ENCODE results near the gene TNFSF15. TPM values are rescaled to one million over a fixed set of nuclear protein-coding genes. Genes with fewer than 3 reads are reported as not detected.
A peak's percentile ranks its signal among the peaks of the same experiment; 100 is the strongest.

TNFSF15 gene
- total RNA-seq, 4 donors from 2014 or later: not detected

- intact Hi-C loops (cut with DNase I; ENCODE audit: low total_unique reads) (no loop called here), in situ Hi-C loops (cut with MboI; ENCODE audit: low sequenced_read_pairs in 4 of 4) (no loop called here)
- H3K36me3 ChIP-seq: no peaks in the 10 kb centered on the region
- H3K27me3 ChIP-seq: no peaks in the 10 kb centered on the region
- no peaks in the 10 kb centered on the region for H3K4me1 ChIP-seq
- H3K9me3 ChIP-seq: no peaks in the 10 kb centered on the region
- no peak for TF ChIP-seq POLR2A (IDR thresholded peaks at IDR 0.05)
- TF ChIP-seq CTCF (IDR thresholded peaks at IDR 0.05 in 4 of 5, conservative IDR thresholded peaks at IDR 0.05 in 1 of 5): no peak
- H3K4me3 ChIP-seq: no peak overlapping the region
- ATAC-seq: no peak
- no peak overlapping the region for H3K27ac ChIP-seq
- DNase-seq: no peak
Observed at GRCh38 chr9:114784721-114785279, 21.0 kb downstream of the TNFSF15 start.

- intact Hi-C loops (cut with DNase I; ENCODE audit: low total_unique reads): no loop called here
- Histone ChIP-seq H3K27ac (no peak overlapping the region), H3K4me3 (no peak overlapping the region), H3K36me3 (no peaks in the 10 kb centered on the region), H3K9me3 (no peaks in the 10 kb centered on the region), H3K4me1 (no peaks in the 10 kb centered on the region), H3K27me3 (no peaks in the 10 kb centered on the region)
- in situ Hi-C loops (cut with MboI; ENCODE audit: low sequenced_read_pairs in 4 of 4): no loop called here
- ATAC-seq (no peak), DNase-seq (no peak)
- no peak for TF ChIP-seq CTCF (IDR thresholded peaks at IDR 0.05 in 4 of 5, conservative IDR thresholded peaks at IDR 0.05 in 1 of 5)
- no peak for TF ChIP-seq POLR2A (IDR thresholded peaks at IDR 0.05)
Observed at GRCh38 chr9:114782586-114782985, 23.3 kb downstream of the TNFSF15 start.

GRCh38 chr9:114779352-114779845, 26.4 kb downstream of the TNFSF15 start:
- Histone ChIP-seq H3K9me3 (no peaks in the 10 kb centered on the region), H3K4me1 (no peaks in the 10 kb centered on the region), H3K27me3 (no peaks in the 10 kb centered on the region), H3K4me3 (no peak overlapping the region), H3K36me3 (no peaks in the 10 kb centered on the region), H3K27ac (no peak overlapping the region)
- ATAC-seq (no peak), DNase-seq (peak in 1 of 2 donors; percentile 13)
- no peak for TF ChIP-seq POLR2A (IDR thresholded peaks at IDR 0.05)
- no peak for TF ChIP-seq CTCF (IDR thresholded peaks at IDR 0.05 in 4 of 5, conservative IDR thresholded peaks at IDR 0.05 in 1 of 5)
- in situ Hi-C loops (cut with MboI; ENCODE audit: low sequenced_read_pairs in 4 of 4): no loop called here
- intact Hi-C loops (cut with DNase I; ENCODE audit: low total_unique reads): no loop called here

- Histone ChIP-seq H3K36me3 (no peaks in the 10 kb centered on the region), H3K9me3 (no peaks in the 10 kb centered on the region), H3K4me3 (no peak overlapping the region), H3K4me1 (no peaks in the 10 kb centered on the region), H3K27me3 (no peaks in the 10 kb centered on the region), H3K27ac (no peak overlapping the region)
- DNase-seq (no peak), ATAC-seq (no peak)
- in situ Hi-C loops (cut with MboI; ENCODE audit: low sequenced_read_pairs in 4 of 4) (no loop called here), intact Hi-C loops (cut with DNase I; ENCODE audit: low total_unique reads) (no loop called here)
- no peak for TF ChIP-seq CTCF (IDR thresholded peaks at IDR 0.05 in 4 of 5, conservative IDR thresholded peaks at IDR 0.05 in 1 of 5)
- TF ChIP-seq POLR2A (IDR thresholded peaks at IDR 0.05): no peak
Observed at GRCh38 chr9:114777821-114778609, 27.8 kb downstream of the TNFSF15 start.
